ENCODE data around the gene DHRSX. TPM values are rescaled to one million over a fixed set of nuclear protein-coding genes. Genes with fewer than 3 reads are reported as not detected.

DHRSX gene
- total RNA-seq, 3 donors from 2014 or later = 24.3 to 39.0 (median 29.2) TPM

GRCh38 chrX:2517055-2517454 lies 16.3 kb upstream of the DHRSX start:
- TF ChIP-seq POLR2A (IDR thresholded peaks at IDR 0.05) (no peak), POLR2AphosphoS5 (IDR thresholded peaks at IDR 0.05) (no peak)
- TF ChIP-seq, protein P1, sequence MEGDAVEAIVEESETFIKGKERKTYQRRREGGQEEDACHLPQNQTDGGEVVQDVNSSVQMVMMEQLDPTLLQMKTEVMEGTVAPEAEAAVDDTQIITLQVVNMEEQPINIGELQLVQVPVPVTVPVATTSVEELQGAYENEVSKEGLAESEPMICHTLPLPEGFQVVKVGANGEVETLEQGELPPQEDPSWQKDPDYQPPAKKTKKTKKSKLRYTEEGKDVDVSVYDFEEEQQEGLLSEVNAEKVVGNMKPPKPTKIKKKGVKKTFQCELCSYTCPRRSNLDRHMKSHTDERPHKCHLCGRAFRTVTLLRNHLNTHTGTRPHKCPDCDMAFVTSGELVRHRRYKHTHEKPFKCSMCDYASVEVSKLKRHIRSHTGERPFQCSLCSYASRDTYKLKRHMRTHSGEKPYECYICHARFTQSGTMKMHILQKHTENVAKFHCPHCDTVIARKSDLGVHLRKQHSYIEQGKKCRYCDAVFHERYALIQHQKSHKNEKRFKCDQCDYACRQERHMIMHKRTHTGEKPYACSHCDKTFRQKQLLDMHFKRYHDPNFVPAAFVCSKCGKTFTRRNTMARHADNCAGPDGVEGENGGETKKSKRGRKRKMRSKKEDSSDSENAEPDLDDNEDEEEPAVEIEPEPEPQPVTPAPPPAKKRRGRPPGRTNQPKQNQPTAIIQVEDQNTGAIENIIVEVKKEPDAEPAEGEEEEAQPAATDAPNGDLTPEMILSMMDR (IDR thresholded peaks at IDR 0.05) = no peak

GRCh38 chrX:2516623-2517022 lies 15.8 kb upstream of the DHRSX start:
- peaks cover 0 to 3% of the 10 kb centered on the region in 2 donors for H3K27me3 ChIP-seq
- H3K9me3 ChIP-seq = no peaks in the 10 kb centered on the region
- intact Hi-C loops (cut with DNase I; ENCODE audit: low total_unique reads) = no loop called here
- H3K4me1 ChIP-seq = no peaks in the 10 kb centered on the region
- H3K4me3 ChIP-seq = no peak overlapping the region
- no peak for TF ChIP-seq POLR2AphosphoS5 (IDR thresholded peaks at IDR 0.05)
- TF ChIP-seq, protein P1 (IDR thresholded peaks at IDR 0.05) = no peak
- no peak for TF ChIP-seq POLR2A (IDR thresholded peaks at IDR 0.05)
- DNase-seq (ENCODE audit: low spot score in 2 of 2) = no peak
- no peaks in the 10 kb centered on the region for H3K36me3 ChIP-seq
- no peak overlapping the region for H3K27ac ChIP-seq

More at GRCh38 chrX:2517055-2517454, 16.3 kb upstream of the DHRSX start:
- peaks cover 0 to 3% of the 10 kb centered on the region in 2 donors for H3K27me3 ChIP-seq
- no peaks in the 10 kb centered on the region for H3K4me1 ChIP-seq
- DNase-seq (ENCODE audit: low spot score in 2 of 2) = no peak
- H3K9me3 ChIP-seq = no peaks in the 10 kb centered on the region
- no peak overlapping the region for H3K4me3 ChIP-seq
- no peak overlapping the region for H3K27ac ChIP-seq
- intact Hi-C loops (cut with DNase I; ENCODE audit: low total_unique reads) = no loop called here
- no peaks in the 10 kb centered on the region for H3K36me3 ChIP-seq

GRCh38 chrX:2514131-2514530 lies 13.4 kb upstream of the DHRSX start:
- no peaks in the 10 kb centered on the region for H3K36me3 ChIP-seq
- H3K4me3 ChIP-seq = no peak overlapping the region
- H3K4me1 ChIP-seq = no peaks in the 10 kb centered on the region
- H3K27ac ChIP-seq = no peak overlapping the region
- H3K9me3 ChIP-seq = no peaks in the 10 kb centered on the region
- intact Hi-C loops (cut with DNase I; ENCODE audit: low total_unique reads) = no loop called here
- TF ChIP-seq, protein P1 (IDR thresholded peaks at IDR 0.05) = no peak
- no peak for TF ChIP-seq POLR2A (IDR thresholded peaks at IDR 0.05)
- no peak for TF ChIP-seq POLR2AphosphoS5 (IDR thresholded peaks at IDR 0.05)
- peaks cover 0 to 3% of the 10 kb centered on the region in 2 donors for H3K27me3 ChIP-seq
- DNase-seq (ENCODE audit: low spot score in 2 of 2) = no peak

- peaks cover 0 to 3% of the 10 kb centered on the region in 2 donors for H3K27me3 ChIP-seq
- H3K4me3 ChIP-seq = no peak overlapping the region
- intact Hi-C loops (cut with DNase I; ENCODE audit: low total_unique reads) = no loop called here
- TF ChIP-seq, protein P1 (IDR thresholded peaks at IDR 0.05) = no peak
- TF ChIP-seq POLR2AphosphoS5 (IDR thresholded peaks at IDR 0.05) = no peak
- TF ChIP-seq POLR2A (IDR thresholded peaks at IDR 0.05) = no peak
- no peaks in the 10 kb centered on the region for H3K4me1 ChIP-seq
- no peak overlapping the region for H3K27ac ChIP-seq
- no peaks in the 10 kb centered on the region for H3K9me3 ChIP-seq
- H3K36me3 ChIP-seq = no peaks in the 10 kb centered on the region
- no peak for DNase-seq (ENCODE audit: low spot score in 2 of 2)
Measured at GRCh38 chrX:2513121-2513664, 12.4 kb upstream of the DHRSX start.

DNA sequence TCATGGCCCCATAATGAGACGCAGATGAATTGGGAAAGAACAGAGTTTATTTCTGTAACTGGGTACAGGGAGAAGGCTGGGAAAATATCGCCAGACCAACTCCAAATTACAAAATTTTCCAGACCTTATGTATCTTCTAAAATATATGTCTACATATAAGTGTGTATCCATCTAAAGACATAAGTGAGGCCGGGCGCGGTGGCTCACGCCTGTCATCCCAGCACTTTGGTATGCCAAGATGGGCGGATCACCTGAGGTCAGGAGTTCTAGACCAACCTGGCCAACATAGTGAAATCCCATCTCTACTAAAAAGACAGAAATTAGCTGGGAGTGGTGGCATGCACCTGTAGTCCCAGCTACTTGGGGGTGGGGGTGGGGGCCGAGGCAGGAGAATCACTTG lies 11.7 kb upstream of the DHRSX start:
- Histone ChIP-seq H3K4me1 (no peaks in the 10 kb centered on the region), H3K9me3 (no peaks in the 10 kb centered on the region), H3K27ac (no peak overlapping the region), H3K27me3 (peaks cover 0 to 3% of the 10 kb centered on the region in 2 donors), H3K4me3 (no peak overlapping the region), H3K36me3 (no peaks in the 10 kb centered on the region)
- intact Hi-C loops (cut with DNase I; ENCODE audit: low total_unique reads) = no loop called here
- no peak for DNase-seq (ENCODE audit: low spot score in 2 of 2)
- TF ChIP-seq POLR2A (IDR thresholded peaks at IDR 0.05) = no peak
- TF ChIP-seq, protein P1 (IDR thresholded peaks at IDR 0.05) = no peak
- no peak for TF ChIP-seq POLR2AphosphoS5 (IDR thresholded peaks at IDR 0.05)

Measured in breast epithelium (tissue), 4 donors.